Parathyroid adenoma (tissue), 2 donors: ENCODE data around the gene CTTN.

Experiments used
- H2AFZ ChIP-seq: fragments of 300-600 bp; sonication (generic); one replicate; pipeline ENCODE4 v1.7.0; 2017; ENCODE audit warnings: antibody characterized with exemption, mild to moderate bottlenecking
- H3K27ac ChIP-seq: fragments of 300-600 bp; sonication (generic); one replicate; pipeline ENCODE4 v1.7.0; 2017
- H3K27me3 ChIP-seq: fragments of 300-600 bp; sonication (generic); one replicate; pipeline ENCODE4 v1.7.0; 2017; ENCODE audit warnings: low read length; ENCODE audit not compliant: control insufficient read depth, insufficient read depth
- H3K36me3 ChIP-seq: fragments of 300-600 bp; sonication (generic); one replicate; pipeline ENCODE4 v1.7.0; 2017; ENCODE audit warnings: low read length; ENCODE audit not compliant: control insufficient read depth, insufficient read depth
- H3K4me1 ChIP-seq: fragments of 300-600 bp; sonication (generic); one replicate; pipeline ENCODE4 v1.7.0; 2017; ENCODE audit warnings: control low read depth
- H3K4me2 ChIP-seq: fragments of 300-600 bp; sonication (generic); one replicate; pipeline ENCODE4 v1.7.0; 2017; ENCODE audit warnings: low read length
- H3K4me3 ChIP-seq: fragments of 300-600 bp; sonication (generic); one replicate; pipeline ENCODE4 v1.7.0; 2017; ENCODE audit warnings: low read depth, low read length
- H3K79me2 ChIP-seq: fragments of 300-600 bp; sonication (generic); one replicate; pipeline ENCODE4 v1.7.0; 2017; ENCODE audit warnings: control low read depth
- H3K9ac ChIP-seq: fragments of 300-600 bp; sonication (generic); one replicate; pipeline ENCODE4 v1.7.0; 2017; ENCODE audit warnings: mild to moderate bottlenecking
- H3K9me3 ChIP-seq: fragments of 300-600 bp; sonication (generic); one replicate; pipeline ENCODE4 v1.7.0; 2017; ENCODE audit warnings: low read length; ENCODE audit not compliant: control insufficient read depth
- TF ChIP-seq, protein P1 (sequence below): fragments of 300-600 bp; sonication (generic); IDR thresholded peaks from one replicate; pipeline ENCODE4 v1.7.0; 2017; ENCODE audit warnings: antibody characterized with exemption, mild to moderate bottlenecking
- donor health status: primary hyperparathyroidism.

The CTTN gene

DNA sequence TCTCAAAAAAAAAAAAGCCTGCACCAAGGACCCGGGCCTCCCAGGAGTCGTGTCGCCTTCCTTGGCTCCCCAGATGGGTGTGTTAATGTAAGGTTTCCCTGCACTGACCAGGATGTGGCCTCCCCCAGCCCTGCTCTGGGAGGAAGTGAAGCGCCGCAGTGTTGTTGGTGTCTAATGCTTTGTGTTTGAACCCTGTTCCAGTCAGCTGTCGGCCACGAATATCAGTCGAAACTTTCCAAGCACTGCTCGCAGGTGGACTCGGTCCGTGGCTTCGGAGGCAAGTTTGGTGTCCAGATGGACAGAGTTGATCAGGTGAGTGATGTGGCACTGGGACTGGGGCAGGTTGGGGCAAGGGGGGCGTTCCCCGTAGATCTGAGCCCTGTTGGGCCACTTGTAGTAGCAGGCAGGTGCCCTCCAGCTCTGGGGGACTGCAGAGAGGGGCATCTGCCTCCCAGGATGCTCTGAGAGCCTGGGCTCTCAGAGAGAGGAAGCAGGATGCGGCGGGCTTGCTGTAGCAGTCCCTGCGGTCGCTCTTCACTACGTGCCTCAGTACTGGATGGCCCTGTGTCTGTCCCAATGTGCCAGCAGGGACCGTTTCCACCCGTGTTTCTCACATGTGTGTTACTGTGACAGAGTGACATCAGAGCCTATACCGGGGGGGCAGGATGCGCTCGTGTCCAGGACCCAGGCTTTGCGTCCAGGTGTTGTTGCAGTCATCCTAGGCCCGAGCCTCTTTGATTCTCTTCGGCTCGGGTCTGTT lies 16.2 kb downstream of the CTTN start:
- H3K4me3 ChIP-seq, result no peak overlapping the region
- H3K79me2 ChIP-seq, result no peaks in the 10 kb centered on the region
- H3K4me2 ChIP-seq, result no peak overlapping the region
- H2AFZ ChIP-seq, result no peak overlapping the region
- TF ChIP-seq, protein P1, sequence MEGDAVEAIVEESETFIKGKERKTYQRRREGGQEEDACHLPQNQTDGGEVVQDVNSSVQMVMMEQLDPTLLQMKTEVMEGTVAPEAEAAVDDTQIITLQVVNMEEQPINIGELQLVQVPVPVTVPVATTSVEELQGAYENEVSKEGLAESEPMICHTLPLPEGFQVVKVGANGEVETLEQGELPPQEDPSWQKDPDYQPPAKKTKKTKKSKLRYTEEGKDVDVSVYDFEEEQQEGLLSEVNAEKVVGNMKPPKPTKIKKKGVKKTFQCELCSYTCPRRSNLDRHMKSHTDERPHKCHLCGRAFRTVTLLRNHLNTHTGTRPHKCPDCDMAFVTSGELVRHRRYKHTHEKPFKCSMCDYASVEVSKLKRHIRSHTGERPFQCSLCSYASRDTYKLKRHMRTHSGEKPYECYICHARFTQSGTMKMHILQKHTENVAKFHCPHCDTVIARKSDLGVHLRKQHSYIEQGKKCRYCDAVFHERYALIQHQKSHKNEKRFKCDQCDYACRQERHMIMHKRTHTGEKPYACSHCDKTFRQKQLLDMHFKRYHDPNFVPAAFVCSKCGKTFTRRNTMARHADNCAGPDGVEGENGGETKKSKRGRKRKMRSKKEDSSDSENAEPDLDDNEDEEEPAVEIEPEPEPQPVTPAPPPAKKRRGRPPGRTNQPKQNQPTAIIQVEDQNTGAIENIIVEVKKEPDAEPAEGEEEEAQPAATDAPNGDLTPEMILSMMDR, result no peak
- no peak overlapping the region for H3K27ac ChIP-seq
- no peak overlapping the region for H3K9ac ChIP-seq
- no peaks in the 10 kb centered on the region for H3K4me1 ChIP-seq
- no peaks in the 10 kb centered on the region for H3K36me3 ChIP-seq
- no peaks in the 10 kb centered on the region for H3K27me3 ChIP-seq
- H3K9me3 ChIP-seq, result no peaks in the 10 kb centered on the region

DNA sequence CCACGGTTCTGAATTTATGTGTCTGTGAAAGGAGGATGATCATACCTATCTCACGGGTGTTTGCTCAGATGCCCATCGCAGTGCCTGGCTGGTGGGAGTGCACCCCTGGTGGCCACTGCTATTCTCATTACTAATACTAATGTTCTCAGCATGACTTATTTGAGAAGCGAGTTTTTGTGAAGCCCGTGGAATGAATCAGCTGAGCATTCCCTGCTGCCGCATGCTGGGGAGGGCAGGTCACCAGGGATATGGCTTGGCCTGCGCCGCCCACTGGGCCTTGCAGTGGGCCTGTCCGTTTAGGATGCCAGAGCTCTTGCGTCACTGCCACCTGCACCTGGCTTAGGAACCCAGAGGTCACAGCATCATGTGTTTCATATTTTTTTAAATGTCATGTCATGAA lies 16.9 kb downstream of the CTTN start:
- Histone ChIP-seq H3K27me3 (no peaks in the 10 kb centered on the region), H3K36me3 (no peaks in the 10 kb centered on the region), H3K4me1 (no peaks in the 10 kb centered on the region), H3K79me2 (no peaks in the 10 kb centered on the region), H3K9ac (no peak overlapping the region), H3K4me2 (no peak overlapping the region), H3K9me3 (no peaks in the 10 kb centered on the region), H2AFZ (no peak overlapping the region), H3K27ac (no peak overlapping the region), H3K4me3 (no peak overlapping the region)
- TF ChIP-seq, protein P1, result no peak

DNA sequence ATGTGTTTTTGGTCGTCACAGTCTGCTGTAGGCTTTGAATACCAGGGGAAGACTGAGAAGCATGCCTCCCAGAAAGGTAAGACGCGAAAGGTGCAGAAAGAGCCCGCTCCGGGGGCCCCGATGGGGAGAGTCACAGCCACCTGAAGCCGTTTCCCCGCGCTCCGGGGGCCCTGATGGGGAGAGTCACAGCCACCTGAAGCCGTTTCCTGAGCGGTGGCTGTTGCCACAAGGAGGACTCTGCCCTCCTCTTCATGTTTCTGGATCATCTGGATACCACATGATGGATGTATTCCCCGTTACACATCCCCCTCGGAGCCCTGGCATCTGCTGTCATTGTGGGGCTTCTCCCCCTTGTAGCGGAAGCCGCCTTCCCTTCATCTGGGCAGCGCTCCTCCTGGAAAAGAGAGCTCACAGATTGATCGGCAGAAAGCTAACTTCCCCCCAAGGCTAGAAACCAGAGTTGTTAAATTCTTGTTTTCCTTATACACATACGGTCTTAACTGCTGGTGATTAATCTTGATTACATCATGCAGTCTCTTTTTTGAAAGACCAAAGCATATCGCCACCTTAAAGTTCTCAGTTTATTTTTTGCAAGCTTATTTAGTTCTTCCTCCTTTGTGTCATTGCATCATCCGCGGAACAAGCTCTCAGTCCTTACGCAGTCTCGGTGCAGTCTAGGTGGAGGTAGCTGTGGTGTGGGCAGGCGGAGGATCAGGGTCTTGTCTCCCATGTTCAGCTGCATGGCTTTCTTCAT lies 17.5 kb downstream of the CTTN start:
- Histone ChIP-seq H3K4me2 (no peak overlapping the region), H3K36me3 (no peaks in the 10 kb centered on the region), H3K79me2 (no peaks in the 10 kb centered on the region), H2AFZ (no peak overlapping the region), H3K9ac (no peak overlapping the region), H3K4me1 (no peaks in the 10 kb centered on the region), H3K4me3 (no peak overlapping the region), H3K27me3 (no peaks in the 10 kb centered on the region), H3K9me3 (no peaks in the 10 kb centered on the region), H3K27ac (no peak overlapping the region)
- TF ChIP-seq, protein P1, result no peak

DNA sequence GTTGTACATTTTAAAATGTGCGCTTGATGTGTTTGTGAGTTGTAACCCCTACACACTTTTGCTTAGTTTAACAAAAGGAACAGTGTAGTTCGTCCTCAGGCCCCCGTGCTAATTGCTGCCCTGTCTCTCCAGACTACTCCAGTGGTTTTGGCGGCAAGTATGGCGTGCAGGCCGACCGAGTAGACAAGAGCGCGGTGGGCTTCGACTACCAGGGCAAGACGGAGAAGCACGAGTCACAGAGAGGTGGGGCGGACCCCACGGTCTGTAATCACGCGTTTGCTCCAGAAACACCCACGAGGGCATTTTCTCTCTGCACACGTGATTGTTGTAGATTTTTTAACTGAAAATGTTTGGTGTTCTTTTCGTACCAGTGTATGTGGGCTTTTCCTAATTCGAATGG lies 18.6 kb downstream of the CTTN start:
- H3K4me3 ChIP-seq, result no peak overlapping the region
- no peak overlapping the region for H3K4me2 ChIP-seq
- no peak overlapping the region for H3K27ac ChIP-seq
- H3K4me1 ChIP-seq, result no peaks in the 10 kb centered on the region
- H3K9ac ChIP-seq, result no peak overlapping the region
- TF ChIP-seq, protein P1, result no peak
- H3K9me3 ChIP-seq, result no peaks in the 10 kb centered on the region
- H3K27me3 ChIP-seq, result no peaks in the 10 kb centered on the region
- H2AFZ ChIP-seq, result no peak overlapping the region
- H3K36me3 ChIP-seq, result no peaks in the 10 kb centered on the region
- no peaks in the 10 kb centered on the region for H3K79me2 ChIP-seq
